ENCODE measurements around the gene SHLD2.
"Not testable (repeated sequence)": the region's sequence is repeated elsewhere in the genome, so short reads cannot be mapped to it uniquely, and the experiment has no call there.

DNA sequence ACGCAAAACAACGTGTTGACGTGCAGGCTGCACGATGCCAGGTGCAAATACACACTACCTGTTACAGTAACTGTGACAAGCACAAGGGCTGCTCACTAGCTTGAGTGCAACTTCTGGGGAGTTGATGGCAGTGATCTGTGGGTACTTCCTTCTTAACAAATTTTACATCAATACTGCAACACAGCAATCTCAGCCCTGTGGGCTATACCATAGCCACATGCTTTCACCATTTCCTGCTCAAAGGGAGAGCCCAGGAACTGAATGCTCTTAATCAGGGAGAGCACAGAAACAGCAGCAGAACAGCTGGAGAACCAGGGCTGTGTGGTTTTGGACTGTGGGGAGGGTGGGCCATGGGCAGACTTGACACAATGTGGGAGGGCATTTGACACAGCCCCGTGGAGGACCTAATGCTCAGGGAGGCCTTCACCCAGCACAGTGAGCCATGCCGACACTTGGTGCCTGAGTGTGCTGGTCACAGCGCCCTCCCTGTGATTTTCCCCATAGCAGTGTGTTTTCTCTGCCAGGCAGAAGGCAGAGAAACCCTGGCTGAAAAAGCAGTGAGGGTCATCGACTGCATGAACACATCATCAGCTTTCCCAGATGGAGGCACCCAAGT, 118.3 kb downstream of the SHLD2 start:
- TF ChIP-seq, protein P1, sequence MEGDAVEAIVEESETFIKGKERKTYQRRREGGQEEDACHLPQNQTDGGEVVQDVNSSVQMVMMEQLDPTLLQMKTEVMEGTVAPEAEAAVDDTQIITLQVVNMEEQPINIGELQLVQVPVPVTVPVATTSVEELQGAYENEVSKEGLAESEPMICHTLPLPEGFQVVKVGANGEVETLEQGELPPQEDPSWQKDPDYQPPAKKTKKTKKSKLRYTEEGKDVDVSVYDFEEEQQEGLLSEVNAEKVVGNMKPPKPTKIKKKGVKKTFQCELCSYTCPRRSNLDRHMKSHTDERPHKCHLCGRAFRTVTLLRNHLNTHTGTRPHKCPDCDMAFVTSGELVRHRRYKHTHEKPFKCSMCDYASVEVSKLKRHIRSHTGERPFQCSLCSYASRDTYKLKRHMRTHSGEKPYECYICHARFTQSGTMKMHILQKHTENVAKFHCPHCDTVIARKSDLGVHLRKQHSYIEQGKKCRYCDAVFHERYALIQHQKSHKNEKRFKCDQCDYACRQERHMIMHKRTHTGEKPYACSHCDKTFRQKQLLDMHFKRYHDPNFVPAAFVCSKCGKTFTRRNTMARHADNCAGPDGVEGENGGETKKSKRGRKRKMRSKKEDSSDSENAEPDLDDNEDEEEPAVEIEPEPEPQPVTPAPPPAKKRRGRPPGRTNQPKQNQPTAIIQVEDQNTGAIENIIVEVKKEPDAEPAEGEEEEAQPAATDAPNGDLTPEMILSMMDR (IDR thresholded peaks at IDR 0.05 in 4 of 5, conservative IDR thresholded peaks at IDR 0.05 in 1 of 5) = not testable (repeated sequence)
- not testable (repeated sequence) for TF ChIP-seq POLR2A (IDR thresholded peaks at IDR 0.05)

Measured in gastrocnemius medialis (tissue), 4 donors.